HEK293 (cell line): ENCODE results near the gene MT1A.
A peak's percentile ranks its signal among the peaks of the same experiment; 100 is the strongest.

Experiments
- CTCF ChIA-PET: fragments of 350-600 bp; formaldehyde crosslinking; extraction: SDS; loops from one replicate; lab custom pipeline; 2021; ENCODE audit warnings: antibody characterized with exemption; lab: Yijun Ruan, JAX
- POLR2A ChIA-PET: fragments of 300-600 bp; formaldehyde crosslinking; extraction: SDS; loops from one replicate; lab custom pipeline; 2020; ENCODE audit warnings: antibody characterized with exemption, inconsistent platforms; lab: Yijun Ruan, JAX
- H3K27ac ChIP-seq: fragments of 200-500 bp; sonication (Bioruptor generic); 2 replicates; pipeline ENCODE4 v1.5.1; 2014; ENCODE audit warnings: low read depth, low read length, control low read depth, inconsistent platforms; ENCODE audit errors: extremely low read depth
- H3K36me3 ChIP-seq, 2 experiments: fragments of 200-500 bp in 1 of 2; sonication (Bioruptor generic) in 1 of 2; 1 replicate in 1 of 2; 2 replicates in 1 of 2; pipeline ENCODE4 v1.5.1; 2014 to 2017; ENCODE audit warnings: inconsistent platforms in 2 of 2, low read length in 2 of 2; ENCODE audit not compliant: control insufficient read depth in 2 of 2, insufficient read depth in 1 of 2
- H3K4me1 ChIP-seq: fragments of 200-500 bp; sonication (Bioruptor generic); 2 replicates; pipeline ENCODE4 v1.5.1; 2014; ENCODE audit warnings: mild to moderate bottlenecking, low read length, inconsistent platforms; ENCODE audit not compliant: control insufficient read depth, insufficient read depth
- H3K4me3 ChIP-seq: 2 replicates; pipeline ENCODE4 v1.5.1; 2011; ENCODE audit warnings: low read depth, mild to moderate bottlenecking, control low read depth, low read length, moderate library complexity
- H3K9me3 ChIP-seq: fragments of 200-500 bp; sonication (Bioruptor generic); 2 replicates; pipeline ENCODE4 v1.5.1; 2014; ENCODE audit warnings: low read depth, low read length, inconsistent platforms; ENCODE audit not compliant: control insufficient read depth, insufficient read depth
- KLF9 ChIP-seq: fragments of 450-650 bp; formaldehyde crosslinking; IDR thresholded peaks from 2 replicates; pipeline ENCODE4 v1.5.1; 2016; ENCODE audit warnings: missing biosample characterization, missing genetic modification characterization, low read depth
- MEIS1 ChIP-seq: sonication (generic); formaldehyde crosslinking; IDR thresholded peaks from 2 replicates; pipeline ENCODE4 v1.8.1; 2022; ENCODE audit warnings: missing genetic modification reagents, mild to moderate bottlenecking, borderline replicate concordance
- PRDM1 ChIP-seq: fragments of 450-650 bp; formaldehyde crosslinking; IDR thresholded peaks from 2 replicates; pipeline ENCODE4; 2016; ENCODE audit warnings: missing biosample characterization, missing genetic modification characterization
- PRDM6 ChIP-seq: fragments of 450-650 bp; formaldehyde crosslinking; IDR thresholded peaks from 2 replicates; pipeline ENCODE4 v1.5.1; 2017; ENCODE audit warnings: missing biosample characterization, missing genetic modification characterization
- SP2 ChIP-seq: fragments of 450-650 bp; formaldehyde crosslinking; IDR thresholded peaks from 2 replicates; pipeline ENCODE4 v1.5.1; 2016; ENCODE audit warnings: missing biosample characterization, missing genetic modification characterization
- TCF7L2 ChIP-seq: IDR thresholded peaks from 2 replicates; pipeline ENCODE4 v1.6.1; 2011; ENCODE audit warnings: low read depth, mild to moderate bottlenecking, inconsistent platforms, low read length, moderate library complexity, borderline replicate concordance
- ZBTB1 ChIP-seq: fragments of 450-650 bp; formaldehyde crosslinking; IDR thresholded peaks from 2 replicates; pipeline ENCODE4 v1.5.1; 2016; ENCODE audit warnings: missing biosample characterization, missing genetic modification characterization
- ZBTB21 ChIP-seq: fragments of 450-650 bp; formaldehyde crosslinking; IDR thresholded peaks from 2 replicates; pipeline ENCODE4 v1.5.1; 2017; ENCODE audit warnings: missing biosample characterization, missing genetic modification characterization
- ZFHX2 ChIP-seq: fragments of 450-650 bp; formaldehyde crosslinking; conservative IDR thresholded peaks from 2 replicates; pipeline ENCODE4 v1.5.1; 2016; ENCODE audit warnings: missing biosample characterization, missing genetic modification characterization
- ZNF112 ChIP-seq: fragments of 450-650 bp; formaldehyde crosslinking; IDR thresholded peaks from 2 replicates; pipeline ENCODE4 v1.5.0; 2017; ENCODE audit warnings: missing biosample characterization, missing genetic modification characterization
- ZNF174 ChIP-seq: fragments of 450-650 bp; formaldehyde crosslinking; IDR thresholded peaks from 2 replicates; pipeline ENCODE4 v1.5.0; 2017; ENCODE audit warnings: missing biosample characterization, mild to moderate bottlenecking, missing genetic modification characterization
- ZNF341 ChIP-seq: fragments of 450-650 bp; formaldehyde crosslinking; IDR thresholded peaks from 2 replicates; pipeline ENCODE4; 2016; ENCODE audit warnings: low read depth, missing biosample characterization, missing genetic modification characterization
- ZNF362 ChIP-seq: fragments of 450-650 bp; formaldehyde crosslinking; IDR thresholded peaks from 2 replicates; pipeline ENCODE4 v1.5.1; 2016; ENCODE audit warnings: missing biosample characterization, missing genetic modification characterization
- ZNF366 ChIP-seq: fragments of 450-650 bp; formaldehyde crosslinking; conservative IDR thresholded peaks from 2 replicates; pipeline ENCODE4 v1.5.1; 2016; ENCODE audit warnings: missing biosample characterization, missing genetic modification characterization
- ZNF423 ChIP-seq: fragments of 450-650 bp; formaldehyde crosslinking; IDR thresholded peaks from 2 replicates; pipeline ENCODE4 v1.5.1; 2016; ENCODE audit warnings: missing biosample characterization, missing genetic modification characterization
- ZNF426 ChIP-seq: fragments of 450-650 bp; formaldehyde crosslinking; IDR thresholded peaks from 2 replicates; pipeline ENCODE4 v1.5.1; 2017; ENCODE audit warnings: missing biosample characterization, missing genetic modification characterization, mild to moderate bottlenecking, inconsistent platforms, moderate library complexity
- ZNF501 ChIP-seq: fragments of 450-650 bp; formaldehyde crosslinking; IDR thresholded peaks from 2 replicates; pipeline ENCODE4 v1.5.1; 2016; ENCODE audit warnings: missing biosample characterization, missing genetic modification characterization
- ZNF510 ChIP-seq: fragments of 450-650 bp; formaldehyde crosslinking; IDR thresholded peaks from 2 replicates; pipeline ENCODE4 v1.5.1; 2018; ENCODE audit warnings: mild to moderate bottlenecking, missing genetic modification characterization, missing biosample characterization; ENCODE audit not compliant: insufficient replicate concordance
- ZNF529 ChIP-seq: fragments of 450-650 bp; formaldehyde crosslinking; IDR thresholded peaks from 2 replicates; pipeline ENCODE4 v1.5.1; 2017; ENCODE audit warnings: missing genetic modification characterization, missing biosample characterization; ENCODE audit not compliant: insufficient replicate concordance
- ZNF548 ChIP-seq: fragments of 450-650 bp; formaldehyde crosslinking; IDR thresholded peaks from 2 replicates; pipeline ENCODE4 v1.5.1; 2016; ENCODE audit warnings: missing biosample characterization, missing genetic modification characterization
- ZNF677 ChIP-seq: fragments of 450-650 bp; IDR thresholded peaks from 2 replicates; pipeline ENCODE4 v1.5.0; 2018; ENCODE audit warnings: missing biosample characterization, mild to moderate bottlenecking, missing genetic modification characterization, moderate library complexity
- ZNF837 ChIP-seq: fragments of 450-650 bp; formaldehyde crosslinking; IDR thresholded peaks from 2 replicates; pipeline ENCODE4 v1.5.1; 2016; ENCODE audit warnings: missing biosample characterization, missing genetic modification characterization

The MT1A gene

GRCh38 chr16:56607109-56607618 lies 31.3 kb upstream of the MT1A start:
- ChIA-PET CTCF (interaction anchor here (0.6 to 4.7 kb wide), 4 partner anchors 16 to 95 kb away, joined by 3 to 66 read pairs (median 4); no protein-coding TSS in a partner anchor), POLR2A (no interaction called here)
- H3K4me3 ChIP-seq = no peak overlapping the region
- H3K27ac ChIP-seq = no peak overlapping the region
- no peaks in the 10 kb centered on the region for H3K36me3 ChIP-seq
- TF ChIP-seq ZNF529 (no peak), ZFHX2 (tag by site-specific recombination) (peak; percentile 38), ZNF677 (tag by site-specific recombination) (no peak), SP2 (tag by site-specific recombination) (no peak)
- peaks cover 3% of the 10 kb centered on the region; the same call in 1 of the 2 replicates for H3K4me1 ChIP-seq
- H3K9me3 ChIP-seq = no peaks in the 10 kb centered on the region

- peaks cover 3% of the 10 kb centered on the region; the same call in 1 of the 2 replicates for H3K4me1 ChIP-seq
- H3K27ac ChIP-seq = 0 out of 2 replicates have a peak overlapping the region, but pooled peaks have one; percentile 20
- ChIA-PET POLR2A (interaction anchor here (1.4 kb wide), 1 partner anchor 75 kb away, joined by 13 read pairs; the partner anchor contains the start of gene MT1X), CTCF (interaction anchor here (0.6 kb wide), 1 partner anchor 27 kb away, joined by 3 read pairs; no protein-coding TSS in a partner anchor)
- no peaks in the 10 kb centered on the region for H3K36me3 ChIP-seq
- H3K9me3 ChIP-seq = no peaks in the 10 kb centered on the region
- TF ChIP-seq ZNF366 (tag by site-specific recombination) (no peak), ZNF362 (no peak), ZNF837 (no peak), ZNF426 (tag by site-specific recombination) (no peak), ZBTB1 (tag by site-specific recombination) (no peak), ZNF341 (tag by site-specific recombination) (no peak), ZNF423 (tag by site-specific recombination) (no peak), ZNF501 (tag by site-specific recombination) (no peak), SP2 (tag by site-specific recombination) (no peak), PRDM1 (tag by site-specific recombination) (no peak), KLF9 (tag by site-specific recombination) (no peak), MEIS1 (no peak), TCF7L2 (no peak), ZNF112 (tag by site-specific recombination) (no peak), PRDM6 (tag by site-specific recombination) (no peak), ZBTB21 (tag by site-specific recombination) (no peak), ZNF174 (tag by site-specific recombination) (no peak), ZNF548 (tag by site-specific recombination) (no peak), ZNF510 (tag by site-specific recombination) (no peak)
- H3K4me3 ChIP-seq = no peak overlapping the region
These were observed 30.8 kb upstream of the MT1A start for GRCh38 chr16:56607675-56608042.
